ENCODE results near the gene MARCKS.

GRCh38 chr6:113856375-113856624 lies 845 bp upstream of the MARCKS start:
- no peak for TF ChIP-seq EZH2 (IDR thresholded peaks at IDR 0.05; ENCODE audit: borderline replicate concordance, low read depth, low read length, poor library complexity, severe bottlenecking)
- TF ChIP-seq, protein P1, sequence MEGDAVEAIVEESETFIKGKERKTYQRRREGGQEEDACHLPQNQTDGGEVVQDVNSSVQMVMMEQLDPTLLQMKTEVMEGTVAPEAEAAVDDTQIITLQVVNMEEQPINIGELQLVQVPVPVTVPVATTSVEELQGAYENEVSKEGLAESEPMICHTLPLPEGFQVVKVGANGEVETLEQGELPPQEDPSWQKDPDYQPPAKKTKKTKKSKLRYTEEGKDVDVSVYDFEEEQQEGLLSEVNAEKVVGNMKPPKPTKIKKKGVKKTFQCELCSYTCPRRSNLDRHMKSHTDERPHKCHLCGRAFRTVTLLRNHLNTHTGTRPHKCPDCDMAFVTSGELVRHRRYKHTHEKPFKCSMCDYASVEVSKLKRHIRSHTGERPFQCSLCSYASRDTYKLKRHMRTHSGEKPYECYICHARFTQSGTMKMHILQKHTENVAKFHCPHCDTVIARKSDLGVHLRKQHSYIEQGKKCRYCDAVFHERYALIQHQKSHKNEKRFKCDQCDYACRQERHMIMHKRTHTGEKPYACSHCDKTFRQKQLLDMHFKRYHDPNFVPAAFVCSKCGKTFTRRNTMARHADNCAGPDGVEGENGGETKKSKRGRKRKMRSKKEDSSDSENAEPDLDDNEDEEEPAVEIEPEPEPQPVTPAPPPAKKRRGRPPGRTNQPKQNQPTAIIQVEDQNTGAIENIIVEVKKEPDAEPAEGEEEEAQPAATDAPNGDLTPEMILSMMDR (conservative IDR thresholded peaks at IDR 0.05; ENCODE audit: low read depth, low read length) = no peak

Measured in A673 (cell line).